Stomach (tissue), 9 donors: ENCODE data around the gene AQP2. TPM values are rescaled to one million over a fixed set of nuclear protein-coding genes. Genes with fewer than 3 reads are reported as not detected.

Source experiments
- DNase-seq, 2 donors: peaks; one replicate each; pipeline versions ENCODE4 v3.0.0 to v3.0.0-alpha.2; 2013 to 2019
- H3K27ac ChIP-seq, 5 donors: fragments of 200-600 bp in 4 of 5; sonication (generic) in 4 of 5; one replicate each; pipeline ENCODE4 v1.5.1; 2013 to 2019; ENCODE audit warnings: mild to moderate bottlenecking in 1 of 5, moderate library complexity in 1 of 5
- H3K27me3 ChIP-seq, 3 donors: fragments of 200-600 bp; sonication (generic); one replicate each; pipeline ENCODE4 v1.5.1; 2017 to 2019; ENCODE audit warnings: mixed run types in 1 of 3
- H3K36me3 ChIP-seq, 4 donors: fragments of 200-600 bp; sonication (generic); 1 replicate in 3 of 4; 2 replicates in 1 of 4; pipeline ENCODE4 v1.5.1; 2016 to 2019
- H3K4me1 ChIP-seq, 4 donors: fragments of 200-600 bp; sonication (generic); one replicate each; pipeline ENCODE4 v1.5.1; 2016 to 2019
- H3K4me3 ChIP-seq, 4 donors: fragments of 200-600 bp; sonication (generic) in 3 of 4; one replicate each; pipeline ENCODE4 v1.5.1; 2016 to 2019; ENCODE audit warnings: mild to moderate bottlenecking in 1 of 4
- H3K9me3 ChIP-seq, 4 donors: fragments of 200-600 bp; sonication (generic); one replicate each; pipeline ENCODE4 v1.5.1; 2016 to 2019
- CTCF ChIP-seq, 7 experiments: fragments of 450-650 bp in 4 of 7; fragments of 200-600 bp in 3 of 7; sonication (generic) in 3 of 7; IDR thresholded peaks; one replicate each; pipeline ENCODE4 v1.5.1; 2016 to 2019; ENCODE audit warnings: antibody characterized with exemption in 7 of 7, control low read depth in 2 of 7, mild to moderate bottlenecking in 1 of 7
- EP300 ChIP-seq: sonication (generic); formaldehyde crosslinking; IDR thresholded peaks from one replicate; pipeline ENCODE4 v1.6.1; 2017; ENCODE audit warnings: antibody characterized with exemption
- POLR2A ChIP-seq, 4 donors: fragments of 450-650 bp; IDR thresholded peaks; one replicate each; pipeline ENCODE4 v1.6.1; 2016; ENCODE audit warnings: antibody characterized with exemption in 4 of 4, control low read depth in 2 of 4, mild to moderate bottlenecking in 1 of 4, moderate library complexity in 1 of 4
- POLR2AphosphoS5 ChIP-seq, 3 donors: sonication (generic); formaldehyde crosslinking; IDR thresholded peaks; one replicate each; pipeline ENCODE4 v1.6.1; 2016; ENCODE audit warnings: antibody characterized with exemption in 3 of 3
- WGBS, 5 donors: extraction: QIAGEN DNeasy Blood & Tissue Kit in 3 of 5; methylation state at CpG; one replicate each; pipeline versions ENCODE4 v1.1.5 to v1.1.7; 2013 to 2018; 5-methylcytosine and 5-hydroxymethylcytosine counted together
- intact Hi-C: fragments of 100-400 bp; cut with DNase I; formaldehyde crosslinking; loops from one replicate; pipeline ENCODE4 v1.15.1; 2023; ENCODE audit warnings: low total_unique reads
- polyA plus RNA-seq, 3 donors: library from polyadenylated mRNA; stranded (reverse); fragments of 200-250 nt; gene quantifications; one replicate each; pipeline ENCODE4 v1.2.3, GENCODE V29; 2013
- total RNA-seq, 5 donors: library from RNA; depleted of rRNA; stranded (reverse); fragments of >200 nt; gene quantifications; one replicate each; pipeline versions ENCODE4 v1.1.0 to v1.2.3, GENCODE V29; 2014 to 2016
- donor health status: healthy with polysubstance abuse.
- donor health status: Bipolar disorder and iron deficiency.
- donor health status: healthy.

The AQP2 gene
- total and polyA plus RNA-seq, 8 donors, result 0.92 TPM; not detected in 7

- 88 to 94% (median 90%) methylated on average over 2 of the region's 2 CpGs for WGBS, 5 donors
- Histone ChIP-seq H3K27ac (no peak overlapping the region), H3K4me1 (no peaks in the 10 kb centered on the region), H3K9me3 (no peaks in the 10 kb centered on the region), H3K36me3 (no peaks in the 10 kb centered on the region), H3K27me3 (no peaks in the 10 kb centered on the region), H3K4me3 (no peak overlapping the region)
- no peak for TF ChIP-seq POLR2AphosphoS5 (IDR thresholded peaks at IDR 0.05)
- TF ChIP-seq EP300, result no peak
- no peak for TF ChIP-seq POLR2A (IDR thresholded peaks at IDR 0.05)
- TF ChIP-seq CTCF (IDR thresholded peaks at IDR 0.05), result no peak
- intact Hi-C loops, result no loop called here
- DNase-seq, result no peak
Observed at GRCh38 chr12:49911213-49911605, 39.3 kb upstream of the AQP2 start.

- WGBS, 5 donors, result 82 to 90% (median 84%) methylated on average over 11 to 16 of the region's 16 CpGs
- Histone ChIP-seq H3K27me3 (peaks cover 0 to 5% (median 0%) of the 10 kb centered on the region in 3 donors), H3K4me1 (no peaks in the 10 kb centered on the region), H3K36me3 (no peaks in the 10 kb centered on the region), H3K27ac (no peak overlapping the region), H3K4me3 (no peak overlapping the region), H3K9me3 (no peaks in the 10 kb centered on the region)
- intact Hi-C loops, result no loop called here
- no peak for DNase-seq
- TF ChIP-seq POLR2A (IDR thresholded peaks at IDR 0.05) (no peak), EP300 (no peak), CTCF (IDR thresholded peaks at IDR 0.05) (no peak), POLR2AphosphoS5 (IDR thresholded peaks at IDR 0.05) (no peak)
Observed at GRCh38 chr12:49912345-49913255, 37.9 kb upstream of the AQP2 start.

GRCh38 chr12:49916129-49916919, 34.2 kb upstream of the AQP2 start:
- no peak for DNase-seq
- H3K27ac ChIP-seq, result no peak overlapping the region
- H3K4me3 ChIP-seq, result no peak overlapping the region
- intact Hi-C loops, result no loop called here
- peaks cover 0 to 6% (median 0%) of the 10 kb centered on the region in 4 donors for H3K4me1 ChIP-seq
- H3K36me3 ChIP-seq, result no peaks in the 10 kb centered on the region
- H3K27me3 ChIP-seq, result peaks cover 0 to 10% (median 0%) of the 10 kb centered on the region in 3 donors
- 72 to 84% (median 82%) methylated on average over 8 of the region's 8 CpGs for WGBS, 5 donors
- H3K9me3 ChIP-seq, result no peaks in the 10 kb centered on the region
- TF ChIP-seq POLR2AphosphoS5 (IDR thresholded peaks at IDR 0.05) (no peak), CTCF (IDR thresholded peaks at IDR 0.05) (no peak), POLR2A (IDR thresholded peaks at IDR 0.05) (no peak), EP300 (no peak)

GRCh38 chr12:49917166-49917787, 33.3 kb upstream of the AQP2 start:
- Histone ChIP-seq H3K36me3 (no peaks in the 10 kb centered on the region), H3K9me3 (no peaks in the 10 kb centered on the region), H3K4me1 (peaks cover 0 to 7% (median 3%) of the 10 kb centered on the region in 4 donors), H3K27me3 (peaks cover 0 to 10% (median 0%) of the 10 kb centered on the region in 3 donors), H3K27ac (no peak overlapping the region), H3K4me3 (no peak overlapping the region)
- TF ChIP-seq CTCF (IDR thresholded peaks at IDR 0.05) (no peak), POLR2A (IDR thresholded peaks at IDR 0.05) (no peak), EP300 (no peak), POLR2AphosphoS5 (IDR thresholded peaks at IDR 0.05) (no peak)
- WGBS, 5 donors, result 62 to 86% (median 68%) methylated on average over 11 to 12 of the region's 12 CpGs
- intact Hi-C loops, result no loop called here
- no peak for DNase-seq
